Ovary (tissue), 3 donors: ENCODE data around the gene LCP1.

Experiments
- CTCF ChIP-seq, 3 donors: fragments of 450-650 bp in 2 of 3; fragments of 200-600 bp in 1 of 3; IDR thresholded peaks; one replicate each; pipeline versions ENCODE4 v1.5.1 to v1.8.0; 2016 to 2022; ENCODE audit warnings: antibody characterized with exemption in 3 of 3, mild to moderate bottlenecking in 1 of 3
- EP300 ChIP-seq: sonication (generic); formaldehyde crosslinking; IDR thresholded peaks from one replicate; pipeline ENCODE4 v1.6.1; 2017; ENCODE audit warnings: antibody characterized with exemption
- POLR2A ChIP-seq: fragments of 450-650 bp; IDR thresholded peaks from one replicate; pipeline ENCODE4 v1.6.1; 2017; ENCODE audit warnings: antibody characterized with exemption, mild to moderate bottlenecking, moderate library complexity
- donor health status: DM: no; HTN: no; CAD: no.

DNA sequence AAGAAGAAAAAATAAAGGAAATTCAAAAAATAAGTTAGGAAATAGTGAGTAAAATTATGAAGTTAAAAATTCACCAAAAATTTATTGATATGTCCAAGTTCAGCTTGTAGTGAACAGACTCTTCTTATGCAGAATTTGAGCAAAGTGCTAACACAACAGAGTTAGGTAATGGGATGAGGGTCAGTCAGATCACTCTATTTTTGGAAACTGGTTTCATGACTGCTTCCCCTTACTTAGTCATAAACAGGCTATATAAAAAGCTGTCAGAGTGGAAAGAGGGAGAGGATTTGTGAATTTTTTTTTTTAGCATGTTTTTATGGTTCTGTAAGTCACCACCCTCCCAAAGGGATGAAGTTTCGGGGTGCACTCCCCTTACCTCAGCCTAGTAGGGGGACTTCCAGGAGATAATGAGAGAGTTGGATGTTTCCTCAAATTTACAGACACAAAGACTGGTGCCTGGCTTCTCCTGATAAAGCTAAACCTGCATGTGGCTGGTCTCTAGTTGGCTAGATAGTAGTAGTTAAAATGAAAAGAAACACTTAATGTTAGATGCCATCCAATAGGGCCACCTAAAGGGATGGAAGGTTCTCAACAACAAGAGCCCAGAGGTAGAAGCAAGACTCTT lies 81.7 kb downstream of the LCP1 start:
- TF ChIP-seq CTCF (IDR thresholded peaks at IDR 0.05) (no peak), POLR2A (no peak), EP300 (no peak)
